ENCODE measurements around the gene CTBS.
"Not testable (repeated sequence)": the region's sequence is repeated elsewhere in the genome, so short reads cannot be mapped to it uniquely, and the experiment has no call there.

Gene CTBS

GRCh38 chr1:84583648-84584047 is 9.4 kb upstream of the CTBS start:
- DNase-seq, result no peak

GRCh38 chr1:84582802-84583587 is 8.8 kb upstream of the CTBS start:
- DNase-seq, result peak; percentile 17

GRCh38 chr1:84581648-84582047 is 7.4 kb upstream of the CTBS start:
- DNase-seq, result no peak

GRCh38 chr1:84574936-84575335 is 696 bp upstream of the CTBS start:
- DNase-seq, result no peak

GRCh38 chr1:84573481-84573966 is 716 bp downstream of the CTBS start:
- no peak for DNase-seq

- DNase-seq, result no peak
Observed at GRCh38 chr1:84571150-84571535, 3.1 kb downstream of the CTBS start.

- DNase-seq, result no peak
Observed at GRCh38 chr1:84570436-84571149, 3.6 kb downstream of the CTBS start.

GRCh38 chr1:84569216-84569615 is 5.0 kb downstream of the CTBS start:
- no peak for DNase-seq

- DNase-seq, result no peak
Observed at GRCh38 chr1:84550826-84551225, 23.4 kb downstream of the CTBS start.

- DNase-seq, result peak; percentile 36
Observed at GRCh38 chr1:84541679-84542078, 32.6 kb downstream of the CTBS start.

- DNase-seq, result no peak
Observed at GRCh38 chr1:84540759-84541158, 33.5 kb downstream of the CTBS start.

- no peak for DNase-seq
Observed at GRCh38 chr1:84539972-84540371, 34.3 kb downstream of the CTBS start.

- no peak for DNase-seq
Observed at GRCh38 chr1:84538599-84538998, 35.6 kb downstream of the CTBS start.

GRCh38 chr1:84525779-84526178 is 48.5 kb downstream of the CTBS start:
- no peak for DNase-seq

- no peak for DNase-seq
Observed at GRCh38 chr1:84524590-84524989, 49.6 kb downstream of the CTBS start.

GRCh38 chr1:84510668-84511067 is 63.6 kb downstream of the CTBS start:
- no peak for DNase-seq

- DNase-seq, result no peak
Observed at GRCh38 chr1:84510165-84510564, 64.1 kb downstream of the CTBS start.

- DNase-seq, result no peak
Observed at GRCh38 chr1:84509029-84509428, 65.2 kb downstream of the CTBS start.

GRCh38 chr1:84508510-84508909 is 65.7 kb downstream of the CTBS start:
- DNase-seq, result no peak

GRCh38 chr1:84507887-84508286 is 66.4 kb downstream of the CTBS start:
- DNase-seq, result not testable (repeated sequence)

- DNase-seq, result no peak
Observed at GRCh38 chr1:84506729-84507453, 67.3 kb downstream of the CTBS start.

- peak; percentile 98 for DNase-seq
Observed at GRCh38 chr1:84506002-84506728, 68.1 kb downstream of the CTBS start, which contains the start of the genes GNG5 and SPATA1. GNG5 (minus strand) TSS chr1:84506581; CDS start chr1:84506091, 490 bp downstream. SPATA1 (plus strand) TSS chr1:84506386; CDS start chr1:84516360, 9,974 bp downstream.

Data from hematopoietic multipotent progenitor cell treated with erythropoietin and hydrocortisone succinate and interleukin-3 and kit ligand, for 8 days (in vitro differentiated cells).